ENCODE data around the gene PHC2. TPM values are rescaled to one million over a fixed set of nuclear protein-coding genes. Genes with fewer than 3 reads are reported as not detected.

PHC2 gene
- total and polyA plus RNA-seq, 7 experiments from 2014 or later = 10.0 to 45.5 (median 35.0) TPM

- no peak overlapping the region for H3K4me3 Mint-ChIP-seq
- H3K27ac Mint-ChIP-seq = no peak overlapping the region
- peaks cover 0 to 5% (median 0%) of the 10 kb centered on the region in 7 donors for H3K4me1 Mint-ChIP-seq
- H3K27me3 ChIP-seq (ENCODE audit: control insufficient read depth in 2 of 2, insufficient read depth in 2 of 2, low read length in 2 of 2) = no peaks in the 10 kb centered on the region
- peaks cover 0 to 79% (median 14%) of the 10 kb centered on the region in 3 experiments for H3K36me3 ChIP-seq (ENCODE audit: control insufficient read depth in 2 of 3, insufficient read depth in 3 of 3, low read length in 3 of 3)
- no peak overlapping the region for H3K4me3 ChIP-seq (ENCODE audit: low read length)
- H3K27me3 Mint-ChIP-seq = no peaks in the 10 kb centered on the region
- POLR2A ChIA-PET = no interaction called here
- intact Hi-C loops (cut with micrococcal nuclease) = no loop called here
- CTCF ChIA-PET = no interaction called here
- peaks cover 5 to 39% (median 14%) of the 10 kb centered on the region in 5 donors for H3K36me3 Mint-ChIP-seq
- H3K4me1 ChIP-seq (ENCODE audit: control insufficient read depth in 2 of 2, insufficient read depth in 2 of 2, low read length in 2 of 2) = no peaks in the 10 kb centered on the region
- no peaks in the 10 kb centered on the region for H3K9me3 ChIP-seq (ENCODE audit: control insufficient read depth in 2 of 3, low read length in 3 of 3)
- no peaks in the 10 kb centered on the region for H3K9me3 Mint-ChIP-seq
- ATAC-seq (no peak), DNase-seq (no peak)
- H3K27ac ChIP-seq (ENCODE audit: low read depth, low read length) = no peak overlapping the region
Observed at GRCh38 chr1:33280091-33280661, 150.7 kb downstream of the PHC2 start.

- peaks cover 5 to 31% (median 14%) of the 10 kb centered on the region in 5 donors for H3K36me3 Mint-ChIP-seq
Observed at GRCh38 chr1:33277488-33278084, 153.3 kb downstream of the PHC2 start.

GRCh38 chr1:33276573-33277298, 154.2 kb downstream of the PHC2 start:
- Mint-ChIP-seq H3K27me3 (no peaks in the 10 kb centered on the region), H3K36me3 (peaks cover 2 to 23% (median 9%) of the 10 kb centered on the region in 5 donors), H3K4me3 (no peak overlapping the region), H3K27ac (no peak overlapping the region), H3K4me1 (peaks cover 17 to 31% (median 23%) of the 10 kb centered on the region in 7 donors), H3K9me3 (no peaks in the 10 kb centered on the region)
- Histone ChIP-seq H3K27ac (ENCODE audit: low read depth, low read length) (no peak overlapping the region), H3K27me3 (ENCODE audit: control insufficient read depth in 2 of 2, insufficient read depth in 2 of 2, low read length in 2 of 2) (no peaks in the 10 kb centered on the region), H3K36me3 (ENCODE audit: control insufficient read depth in 2 of 3, insufficient read depth in 3 of 3, low read length in 3 of 3) (peaks cover 0 to 47% (median 10%) of the 10 kb centered on the region in 3 experiments), H3K9me3 (ENCODE audit: control insufficient read depth in 2 of 3, low read length in 3 of 3) (no peaks in the 10 kb centered on the region), H3K4me3 (ENCODE audit: low read length) (no peak overlapping the region), H3K4me1 (ENCODE audit: control insufficient read depth in 2 of 2, insufficient read depth in 2 of 2, low read length in 2 of 2) (peaks cover 0 to 23% of the 10 kb centered on the region in 2 donors)
- no peak for ATAC-seq
- intact Hi-C loops (cut with micrococcal nuclease) = no loop called here
- ChIA-PET CTCF (no interaction called here), POLR2A (no interaction called here)
- DNase-seq = no peak

More at GRCh38 chr1:33277488-33278084, 153.3 kb downstream of the PHC2 start:
- no peak for DNase-seq
- no peak overlapping the region for H3K4me3 ChIP-seq (ENCODE audit: low read length)
- peaks cover 0 to 21% of the 10 kb centered on the region in 2 donors for H3K4me1 ChIP-seq (ENCODE audit: control insufficient read depth in 2 of 2, insufficient read depth in 2 of 2, low read length in 2 of 2)
- H3K27ac Mint-ChIP-seq = no peak overlapping the region
- ATAC-seq = no peak
- H3K27ac ChIP-seq (ENCODE audit: low read depth, low read length) = no peak overlapping the region
- no peaks in the 10 kb centered on the region for H3K9me3 Mint-ChIP-seq
- no peaks in the 10 kb centered on the region for H3K27me3 Mint-ChIP-seq
- ChIA-PET CTCF (no interaction called here), POLR2A (no interaction called here)
- H3K27me3 ChIP-seq (ENCODE audit: control insufficient read depth in 2 of 2, insufficient read depth in 2 of 2, low read length in 2 of 2) = no peaks in the 10 kb centered on the region
- no peaks in the 10 kb centered on the region for H3K9me3 ChIP-seq (ENCODE audit: control insufficient read depth in 2 of 3, low read length in 3 of 3)
- H3K4me1 Mint-ChIP-seq = peaks cover 12 to 22% (median 19%) of the 10 kb centered on the region in 7 donors
- intact Hi-C loops (cut with micrococcal nuclease) = no loop called here
- peaks cover 0 to 56% (median 14%) of the 10 kb centered on the region in 3 experiments for H3K36me3 ChIP-seq (ENCODE audit: control insufficient read depth in 2 of 3, insufficient read depth in 3 of 3, low read length in 3 of 3)
- no peak overlapping the region for H3K4me3 Mint-ChIP-seq

GRCh38 chr1:33275706-33276572, 155.0 kb downstream of the PHC2 start:
- Histone ChIP-seq H3K27ac (ENCODE audit: low read depth, low read length) (no peak overlapping the region), H3K9me3 (ENCODE audit: control insufficient read depth in 2 of 3, low read length in 3 of 3) (no peaks in the 10 kb centered on the region), H3K4me1 (ENCODE audit: control insufficient read depth in 2 of 2, insufficient read depth in 2 of 2, low read length in 2 of 2) (peaks cover 0 to 23% of the 10 kb centered on the region in 2 donors), H3K36me3 (ENCODE audit: control insufficient read depth in 2 of 3, insufficient read depth in 3 of 3, low read length in 3 of 3) (peaks cover 0 to 43% (median 4%) of the 10 kb centered on the region in 3 experiments), H3K4me3 (ENCODE audit: low read length) (no peak overlapping the region), H3K27me3 (ENCODE audit: control insufficient read depth in 2 of 2, insufficient read depth in 2 of 2, low read length in 2 of 2) (no peaks in the 10 kb centered on the region)
- Mint-ChIP-seq H3K36me3 (peaks cover 0 to 18% (median 7%) of the 10 kb centered on the region in 5 donors), H3K27me3 (no peaks in the 10 kb centered on the region), H3K4me1 (peaks cover 19 to 39% (median 31%) of the 10 kb centered on the region in 7 donors), H3K27ac (no peak overlapping the region), H3K4me3 (no peak overlapping the region), H3K9me3 (no peaks in the 10 kb centered on the region)
- DNase-seq (no peak), ATAC-seq (no peak)
- intact Hi-C loops (cut with micrococcal nuclease) = no loop called here
- ChIA-PET POLR2A (no interaction called here), CTCF (no interaction called here)

GRCh38 chr1:33275195-33275594, 155.7 kb downstream of the PHC2 start:
- intact Hi-C loops (cut with micrococcal nuclease) = no loop called here
- Mint-ChIP-seq H3K27ac (no peak overlapping the region), H3K9me3 (no peaks in the 10 kb centered on the region), H3K36me3 (peaks cover 0 to 19% (median 7%) of the 10 kb centered on the region in 5 donors), H3K4me1 (peaks cover 19 to 46% (median 33%) of the 10 kb centered on the region in 7 donors), H3K27me3 (no peaks in the 10 kb centered on the region), H3K4me3 (no peak overlapping the region)
- no peaks in the 10 kb centered on the region for H3K27me3 ChIP-seq (ENCODE audit: control insufficient read depth in 2 of 2, insufficient read depth in 2 of 2, low read length in 2 of 2)
- ChIA-PET CTCF (no interaction called here), POLR2A (no interaction called here)
- no peaks in the 10 kb centered on the region for H3K9me3 ChIP-seq (ENCODE audit: control insufficient read depth in 2 of 3, low read length in 3 of 3)
- H3K36me3 ChIP-seq (ENCODE audit: control insufficient read depth in 2 of 3, insufficient read depth in 3 of 3, low read length in 3 of 3) = peaks cover 0 to 42% (median 4%) of the 10 kb centered on the region in 3 experiments
- no peak overlapping the region for H3K4me3 ChIP-seq (ENCODE audit: low read length)
- no peak overlapping the region for H3K27ac ChIP-seq (ENCODE audit: low read depth, low read length)
- H3K4me1 ChIP-seq (ENCODE audit: control insufficient read depth in 2 of 2, insufficient read depth in 2 of 2, low read length in 2 of 2) = peaks cover 0 to 23% of the 10 kb centered on the region in 2 donors
- no peak for ATAC-seq
- DNase-seq = no peak

GRCh38 chr1:33274446-33274845, 156.4 kb downstream of the PHC2 start:
- ChIA-PET CTCF (interaction anchor here (0.5 kb wide), 1 partner anchor 579 kb away, joined by 4 read pairs; no protein-coding TSS in a partner anchor), POLR2A (no interaction called here)
- ATAC-seq (no peak), DNase-seq (no peak)
- H3K4me1 Mint-ChIP-seq = peaks cover 21 to 50% (median 33%) of the 10 kb centered on the region in 7 donors
- H3K27me3 Mint-ChIP-seq = no peaks in the 10 kb centered on the region
- Histone ChIP-seq H3K4me3 (ENCODE audit: low read length) (no peak overlapping the region), H3K36me3 (ENCODE audit: control insufficient read depth in 2 of 3, insufficient read depth in 3 of 3, low read length in 3 of 3) (peaks cover 0 to 35% (median 0%) of the 10 kb centered on the region in 3 experiments), H3K4me1 (ENCODE audit: control insufficient read depth in 2 of 2, insufficient read depth in 2 of 2, low read length in 2 of 2) (peaks cover 0 to 23% of the 10 kb centered on the region in 2 donors), H3K9me3 (ENCODE audit: control insufficient read depth in 2 of 3, low read length in 3 of 3) (no peaks in the 10 kb centered on the region), H3K27me3 (ENCODE audit: control insufficient read depth in 2 of 2, insufficient read depth in 2 of 2, low read length in 2 of 2) (no peaks in the 10 kb centered on the region), H3K27ac (ENCODE audit: low read depth, low read length) (no peak overlapping the region)
- intact Hi-C loops (cut with micrococcal nuclease) = no loop called here
- H3K4me3 Mint-ChIP-seq = no peak overlapping the region
- peak overlapping the region in 2 of 9 donors; percentile 57 to 67 for H3K27ac Mint-ChIP-seq
- peaks cover 0 to 18% (median 4%) of the 10 kb centered on the region in 5 donors for H3K36me3 Mint-ChIP-seq
- no peaks in the 10 kb centered on the region for H3K9me3 Mint-ChIP-seq

Measured in naive thymus-derived CD4-positive, alpha-beta T cell (primary cell).